Dendritic cell treated with granulocyte-macrophage colony-stimulating factor and Interleukin-4, amounts not matched to agents 40 ng/mL and 50 ng/mL, for 4 days (primary cell): Measurements from ENCODE around the gene TMEM218.
A peak's percentile ranks its signal among the peaks of the same experiment; 100 is the strongest.

Source experiments
- H3K27ac Mint-ChIP-seq: one replicate; pipeline ENCODE4 v1.8.0; 2022; ENCODE audit warnings: mild to moderate bottlenecking, mixed read lengths
- H3K27me3 Mint-ChIP-seq: one replicate; pipeline ENCODE4 v1.8.0; 2022; ENCODE audit warnings: mild to moderate bottlenecking, mixed read lengths
- H3K36me3 Mint-ChIP-seq: one replicate; pipeline ENCODE4 v1.8.0; 2022; ENCODE audit warnings: low read depth, mixed read lengths
- H3K4me1 Mint-ChIP-seq: one replicate; pipeline ENCODE4 v1.8.0; 2022; ENCODE audit warnings: low read depth, mixed read lengths
- H3K4me3 Mint-ChIP-seq: one replicate; pipeline ENCODE4 v1.8.0; 2022; ENCODE audit warnings: mild to moderate bottlenecking, moderate library complexity, mixed read lengths
- H3K9me3 Mint-ChIP-seq: one replicate; pipeline ENCODE4 v1.8.0; 2022; ENCODE audit warnings: mixed read lengths
- intact Hi-C: fragments of 100-400 bp; cut with micrococcal nuclease; formaldehyde crosslinking; loops from one replicate; pipeline ENCODE4 v1.15.0; 2022

TMEM218 gene

DNA sequence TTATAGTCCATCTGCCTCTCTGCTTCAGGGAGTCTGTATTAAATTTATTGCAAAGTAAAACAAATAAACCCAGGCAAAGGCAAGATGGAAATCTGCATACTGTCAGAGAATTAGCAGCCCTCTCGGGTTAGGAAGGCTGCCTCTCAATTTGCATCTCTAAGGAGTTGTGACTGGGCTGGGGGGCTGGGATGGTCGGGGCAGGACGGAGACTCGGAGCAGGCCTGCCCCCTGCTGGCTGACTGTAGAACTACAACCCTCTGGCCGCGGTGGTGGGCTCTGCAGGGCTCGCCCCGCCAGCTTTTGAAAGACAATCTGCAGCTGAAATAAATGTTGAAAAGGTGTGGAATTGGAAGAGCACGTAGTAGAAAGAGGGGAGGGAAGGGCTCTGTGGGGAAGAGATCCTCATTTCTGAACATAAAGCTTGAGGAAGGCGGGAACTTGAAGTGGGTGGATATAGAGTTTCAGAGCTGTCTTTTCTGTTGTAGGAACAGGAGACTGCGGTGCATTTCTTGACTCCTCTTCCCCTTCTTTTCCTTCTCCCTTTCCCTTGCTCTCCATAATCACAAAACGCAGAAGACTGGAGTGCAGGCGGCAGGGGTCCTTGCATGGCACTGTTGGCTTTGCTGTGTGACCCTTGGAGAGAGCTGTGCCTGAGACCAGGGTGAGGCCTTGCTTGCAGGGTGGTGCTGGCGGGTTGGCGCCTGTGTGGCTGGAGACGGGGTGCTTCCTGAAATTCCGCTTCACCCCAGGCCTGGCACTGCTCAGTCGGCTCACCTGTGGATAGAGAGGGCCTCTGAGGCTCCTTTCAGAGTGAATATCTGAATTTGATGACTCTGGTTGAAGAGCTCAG is 30.5 kb upstream of the TMEM218 start:
- intact Hi-C loops: loop anchor here (1.0 to 10.0 kb wide), 4 partner anchors 51 to 203 kb away; partner anchors contain the start of gene SLC37A2
- peaks cover 15% of the 10 kb centered on the region for H3K4me1 Mint-ChIP-seq

DNA sequence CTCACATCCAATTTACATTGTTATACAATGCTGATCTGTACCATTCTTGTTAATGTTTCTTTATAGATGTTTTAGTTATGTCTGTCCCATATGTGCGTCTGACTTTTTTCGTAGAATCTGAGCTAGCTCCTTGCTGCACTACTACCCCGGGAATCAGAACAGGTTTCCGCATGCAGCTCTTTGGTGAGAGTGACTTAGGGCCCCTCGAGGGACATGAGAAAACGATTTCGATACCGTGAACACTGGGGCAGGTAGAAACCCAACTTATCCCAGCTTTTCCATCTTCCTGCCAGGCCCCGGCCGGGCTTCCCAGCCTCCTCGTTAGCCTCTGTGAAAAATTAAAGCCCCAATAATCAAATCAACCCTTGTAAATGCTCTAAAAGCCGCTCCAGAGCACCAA is 29.8 kb upstream of the TMEM218 start:
- Mint-ChIP-seq H3K9me3 (no peaks in the 10 kb centered on the region), H3K4me1 (peaks cover 19% of the 10 kb centered on the region), H3K4me3 (no peak overlapping the region), H3K27me3 (peaks cover 39% of the 10 kb centered on the region), H3K27ac (no peak overlapping the region), H3K36me3 (no peaks in the 10 kb centered on the region)
- intact Hi-C loops: loop anchor here (1.0 to 10.0 kb wide), 4 partner anchors 50 to 204 kb away; partner anchors contain the start of gene SLC37A2

More for the DNA sequence above, 30.5 kb upstream of the TMEM218 start:
- H3K27ac Mint-ChIP-seq: no peak overlapping the region
- peaks cover 41% of the 10 kb centered on the region for H3K27me3 Mint-ChIP-seq
- no peaks in the 10 kb centered on the region for H3K9me3 Mint-ChIP-seq
- peak overlapping the region; percentile 46 for H3K4me3 Mint-ChIP-seq
- H3K36me3 Mint-ChIP-seq: no peaks in the 10 kb centered on the region

DNA sequence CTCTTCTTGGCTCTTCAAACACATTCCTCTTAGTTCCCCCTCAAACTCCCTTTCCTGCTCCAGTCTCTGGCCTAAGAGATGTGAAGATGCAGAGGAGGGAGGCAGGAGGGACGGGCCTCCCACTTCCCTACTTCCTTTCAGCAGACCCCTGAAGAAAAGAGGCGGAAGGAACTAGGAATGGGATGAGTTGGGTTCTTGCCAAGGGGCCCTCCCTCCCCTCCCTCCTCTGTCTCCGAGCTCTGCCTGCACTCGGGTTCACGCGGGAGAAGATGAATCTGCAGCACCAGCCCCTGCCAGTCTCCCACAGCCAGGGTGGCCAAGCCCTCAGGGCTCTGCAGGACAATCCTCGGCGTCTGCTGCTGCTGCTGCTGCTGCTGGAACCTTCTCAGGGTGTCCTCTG is 28.8 kb upstream of the TMEM218 start:
- Mint-ChIP-seq H3K4me1 (peaks cover 23% of the 10 kb centered on the region), H3K36me3 (no peaks in the 10 kb centered on the region), H3K4me3 (no peak overlapping the region), H3K27me3 (peaks cover 38% of the 10 kb centered on the region), H3K9me3 (no peaks in the 10 kb centered on the region), H3K27ac (peak overlapping the region; percentile 15)
- intact Hi-C loops: loop anchor here (2.0 to 10.0 kb wide), 3 partner anchors 49 to 205 kb away; partner anchors contain the start of gene SLC37A2

DNA sequence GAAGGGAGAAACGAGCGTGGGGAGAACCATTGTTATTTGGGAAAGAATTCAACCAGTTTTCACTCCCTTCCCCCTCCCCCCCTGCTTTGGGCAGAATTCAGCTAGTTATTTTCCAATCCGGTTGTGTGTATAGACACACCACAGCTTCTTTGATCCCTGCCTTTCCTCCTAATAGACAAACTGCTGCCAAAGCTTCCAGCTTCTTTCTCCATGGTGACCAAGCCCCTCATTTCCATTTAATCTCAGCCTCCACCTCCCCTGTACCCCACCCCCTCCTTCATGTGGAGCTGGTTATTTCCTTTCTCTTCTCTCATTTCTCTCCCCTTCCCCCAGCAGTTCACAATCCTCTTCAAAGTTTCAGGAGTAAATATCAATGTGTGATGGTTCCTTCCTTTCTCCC is 28.4 kb upstream of the TMEM218 start:
- H3K4me1 Mint-ChIP-seq: peaks cover 26% of the 10 kb centered on the region
- H3K36me3 Mint-ChIP-seq: no peaks in the 10 kb centered on the region
- intact Hi-C loops: loop anchor here (2.0 to 10.0 kb wide), 3 partner anchors 49 to 205 kb away; partner anchors contain the start of gene SLC37A2
- H3K9me3 Mint-ChIP-seq: no peaks in the 10 kb centered on the region
- peak overlapping the region; percentile 15 for H3K27ac Mint-ChIP-seq
- H3K4me3 Mint-ChIP-seq: no peak overlapping the region
- H3K27me3 Mint-ChIP-seq: peaks cover 40% of the 10 kb centered on the region

DNA sequence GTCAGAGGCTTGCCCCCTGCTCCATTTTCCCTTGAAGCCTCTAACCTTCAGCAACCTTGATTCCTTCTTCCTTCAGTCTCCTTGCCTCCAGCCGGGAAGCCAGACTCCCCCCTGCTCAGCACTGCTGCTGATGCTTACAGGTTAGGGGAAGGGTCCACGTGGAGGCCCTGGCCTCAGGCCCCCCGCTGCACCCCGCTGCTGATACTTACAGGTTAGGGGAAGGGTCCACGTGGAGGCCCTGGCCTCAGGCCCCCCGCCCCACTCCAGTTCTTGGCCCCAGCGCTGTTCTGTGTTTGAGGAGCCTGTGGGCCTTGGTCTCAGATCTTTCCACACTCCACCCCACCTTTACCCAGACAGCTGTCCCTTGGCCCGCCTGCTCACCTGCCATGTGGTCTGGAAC is 27.5 kb upstream of the TMEM218 start:
- no peaks in the 10 kb centered on the region for H3K36me3 Mint-ChIP-seq
- peaks cover 39% of the 10 kb centered on the region for H3K27me3 Mint-ChIP-seq
- H3K9me3 Mint-ChIP-seq: no peaks in the 10 kb centered on the region

DNA sequence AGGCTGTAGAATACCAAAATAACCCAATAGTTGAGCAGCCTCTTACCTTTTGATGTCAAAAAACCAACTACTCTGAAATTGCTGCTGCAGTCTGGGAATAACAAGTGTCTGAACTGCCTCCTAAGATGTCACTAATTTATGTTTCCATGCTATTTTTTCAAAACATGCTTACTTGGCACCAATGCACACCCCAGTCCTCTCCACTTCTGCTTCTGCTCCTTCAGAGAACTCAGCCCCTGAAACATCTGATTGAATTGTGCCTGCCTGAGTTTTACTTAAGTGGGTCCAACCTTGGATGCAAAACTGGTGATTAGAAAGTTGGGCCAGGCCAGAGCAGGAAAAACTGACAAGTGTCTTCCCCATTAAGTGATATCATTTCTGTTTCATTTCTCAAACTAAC is 24.6 kb upstream of the TMEM218 start:
- H3K9me3 Mint-ChIP-seq: no peaks in the 10 kb centered on the region
- peaks cover 47% of the 10 kb centered on the region for H3K27me3 Mint-ChIP-seq
- no peaks in the 10 kb centered on the region for H3K36me3 Mint-ChIP-seq
- intact Hi-C loops: no loop called here
- no peak overlapping the region for H3K27ac Mint-ChIP-seq
- H3K4me3 Mint-ChIP-seq: no peak overlapping the region
- peaks cover 37% of the 10 kb centered on the region for H3K4me1 Mint-ChIP-seq

More for the DNA sequence above, 27.5 kb upstream of the TMEM218 start:
- Mint-ChIP-seq H3K4me1 (peaks cover 34% of the 10 kb centered on the region), H3K4me3 (no peak overlapping the region), H3K27ac (peak overlapping the region; percentile 64)
- intact Hi-C loops: no loop called here

DNA sequence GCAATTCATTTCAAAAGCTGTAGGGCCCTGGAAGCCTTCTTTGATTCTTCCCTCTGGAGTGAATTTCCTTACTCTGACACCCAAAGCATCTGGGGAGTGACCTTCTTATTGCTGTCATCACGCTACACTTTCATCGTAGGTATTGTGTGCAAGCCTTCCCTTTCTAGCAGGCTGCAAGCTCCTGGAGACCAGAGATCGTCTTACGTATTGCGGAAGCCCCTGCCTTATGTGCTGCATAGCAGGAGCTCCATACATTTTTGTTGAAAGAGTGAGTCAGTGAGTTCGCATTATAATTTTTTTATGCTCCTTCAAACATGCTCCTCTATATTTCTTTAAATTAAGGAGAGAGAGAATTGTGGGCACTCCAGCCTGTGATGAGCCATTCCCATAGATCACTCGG is 21.2 kb upstream of the TMEM218 start:
- Mint-ChIP-seq H3K4me1 (peaks cover 31% of the 10 kb centered on the region), H3K4me3 (no peak overlapping the region), H3K27me3 (peaks cover 46% of the 10 kb centered on the region), H3K27ac (no peak overlapping the region), H3K36me3 (no peaks in the 10 kb centered on the region), H3K9me3 (no peaks in the 10 kb centered on the region)
- intact Hi-C loops: no loop called here

DNA sequence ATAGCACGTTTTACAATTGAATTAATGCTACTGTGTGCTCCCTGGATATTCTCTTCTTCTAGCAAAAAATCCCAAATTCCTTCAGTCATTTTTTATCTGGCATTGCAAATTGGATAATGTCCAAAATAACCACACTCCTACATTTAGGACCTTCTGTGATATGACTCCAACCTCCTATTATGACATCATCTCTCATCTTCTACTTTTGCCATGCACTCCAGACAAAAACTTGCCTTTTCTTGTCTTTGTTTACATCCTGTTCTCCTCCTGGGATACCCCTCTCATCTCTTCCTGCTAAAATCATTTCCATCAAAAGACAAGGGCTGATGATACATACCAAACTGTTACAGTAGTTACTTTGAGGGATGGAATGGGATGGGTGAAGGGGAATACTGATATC is 20.6 kb upstream of the TMEM218 start:
- H3K27ac Mint-ChIP-seq: no peak overlapping the region
- H3K36me3 Mint-ChIP-seq: no peaks in the 10 kb centered on the region
- no peak overlapping the region for H3K4me3 Mint-ChIP-seq
- H3K9me3 Mint-ChIP-seq: no peaks in the 10 kb centered on the region
- intact Hi-C loops: no loop called here
- peaks cover 31% of the 10 kb centered on the region for H3K4me1 Mint-ChIP-seq
- H3K27me3 Mint-ChIP-seq: peaks cover 48% of the 10 kb centered on the region

DNA sequence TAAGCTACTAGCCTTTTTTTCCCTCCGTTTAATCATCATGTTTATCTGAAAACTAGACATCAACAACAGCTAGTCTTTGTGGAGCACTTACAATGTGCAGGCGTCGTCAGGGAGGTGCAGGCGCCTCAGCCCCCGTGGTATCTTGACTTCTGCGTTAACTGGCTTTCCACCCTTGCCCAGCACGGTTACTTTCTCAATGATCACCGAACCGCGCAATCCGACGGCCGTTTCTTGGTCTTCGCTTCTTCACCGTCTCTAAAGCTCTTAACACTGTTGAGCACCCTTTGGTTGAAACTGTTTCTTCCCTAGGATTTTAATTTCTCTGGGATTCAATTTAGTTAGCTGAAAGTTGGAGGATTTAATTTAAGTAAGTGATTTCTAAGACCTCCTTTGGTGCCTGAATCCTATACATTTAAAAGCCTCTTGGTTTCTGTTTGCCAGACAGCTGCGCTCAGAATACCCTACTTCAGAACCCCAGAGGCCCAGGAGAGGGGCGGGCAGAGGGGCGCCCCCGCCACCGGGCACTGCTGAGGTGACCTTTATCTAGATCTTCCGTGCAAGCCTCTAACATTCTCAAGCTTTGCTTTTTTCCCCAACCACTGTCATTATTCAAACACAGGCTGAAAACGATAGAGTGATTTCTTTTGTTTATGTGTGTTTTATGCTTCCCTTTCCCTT is 18.0 kb upstream of the TMEM218 start:
- Mint-ChIP-seq H3K27ac (no peak overlapping the region), H3K4me3 (no peak overlapping the region), H3K9me3 (no peaks in the 10 kb centered on the region), H3K27me3 (peaks cover 44% of the 10 kb centered on the region), H3K4me1 (peaks cover 22% of the 10 kb centered on the region), H3K36me3 (no peaks in the 10 kb centered on the region)
- intact Hi-C loops: no loop called here

DNA sequence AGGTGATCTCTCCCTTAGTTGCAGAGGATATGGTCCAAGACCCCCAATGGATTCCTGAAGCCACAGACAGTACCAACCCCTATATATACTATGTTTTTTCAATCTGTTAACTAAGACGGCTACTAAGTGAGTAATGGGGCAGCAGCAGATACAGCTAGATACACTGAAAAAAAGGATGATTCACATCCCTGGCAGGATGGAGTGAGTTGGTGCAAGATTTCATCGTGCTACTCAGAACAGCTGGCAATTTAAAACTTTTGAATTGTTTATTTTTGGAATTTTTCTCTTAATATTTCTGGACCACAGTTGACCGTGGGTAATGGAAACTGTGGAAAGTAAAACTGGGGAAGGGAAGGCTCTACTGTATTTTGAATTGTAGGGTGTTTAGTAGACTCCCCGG is 17.0 kb upstream of the TMEM218 start:
- no peaks in the 10 kb centered on the region for H3K9me3 Mint-ChIP-seq
- H3K36me3 Mint-ChIP-seq: no peaks in the 10 kb centered on the region
- H3K27me3 Mint-ChIP-seq: peaks cover 38% of the 10 kb centered on the region
- no peak overlapping the region for H3K4me3 Mint-ChIP-seq
- H3K27ac Mint-ChIP-seq: no peak overlapping the region
- intact Hi-C loops: no loop called here
- peaks cover 20% of the 10 kb centered on the region for H3K4me1 Mint-ChIP-seq

DNA sequence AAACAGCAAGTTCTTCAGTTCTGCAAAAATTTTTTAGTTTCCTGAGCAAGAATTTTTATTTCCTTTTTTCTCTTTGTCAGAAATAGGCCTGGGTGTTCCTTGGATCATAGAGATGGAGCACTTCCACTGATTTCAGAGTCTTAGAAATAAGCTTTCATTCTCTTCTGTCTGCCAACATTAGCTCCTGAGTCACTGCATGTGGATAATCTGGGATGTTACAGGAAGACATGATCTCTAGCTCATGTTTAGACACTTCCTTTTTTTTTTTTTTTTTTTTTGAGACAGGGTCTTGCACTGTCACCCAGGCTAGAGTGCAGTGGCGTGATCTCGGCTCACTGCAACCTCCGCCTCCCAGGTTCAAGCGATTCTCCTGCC is 13.2 kb upstream of the TMEM218 start:
- intact Hi-C loops: loop anchor here (1.0 kb wide), 1 partner anchor 13 kb away; the partner anchor contains the start of gene TMEM218
- Mint-ChIP-seq H3K4me1 (peaks cover 21% of the 10 kb centered on the region), H3K9me3 (no peaks in the 10 kb centered on the region), H3K27me3 (peaks cover 22% of the 10 kb centered on the region), H3K36me3 (no peaks in the 10 kb centered on the region), H3K4me3 (peak overlapping the region; percentile 27), H3K27ac (peak overlapping the region; percentile 89)

DNA sequence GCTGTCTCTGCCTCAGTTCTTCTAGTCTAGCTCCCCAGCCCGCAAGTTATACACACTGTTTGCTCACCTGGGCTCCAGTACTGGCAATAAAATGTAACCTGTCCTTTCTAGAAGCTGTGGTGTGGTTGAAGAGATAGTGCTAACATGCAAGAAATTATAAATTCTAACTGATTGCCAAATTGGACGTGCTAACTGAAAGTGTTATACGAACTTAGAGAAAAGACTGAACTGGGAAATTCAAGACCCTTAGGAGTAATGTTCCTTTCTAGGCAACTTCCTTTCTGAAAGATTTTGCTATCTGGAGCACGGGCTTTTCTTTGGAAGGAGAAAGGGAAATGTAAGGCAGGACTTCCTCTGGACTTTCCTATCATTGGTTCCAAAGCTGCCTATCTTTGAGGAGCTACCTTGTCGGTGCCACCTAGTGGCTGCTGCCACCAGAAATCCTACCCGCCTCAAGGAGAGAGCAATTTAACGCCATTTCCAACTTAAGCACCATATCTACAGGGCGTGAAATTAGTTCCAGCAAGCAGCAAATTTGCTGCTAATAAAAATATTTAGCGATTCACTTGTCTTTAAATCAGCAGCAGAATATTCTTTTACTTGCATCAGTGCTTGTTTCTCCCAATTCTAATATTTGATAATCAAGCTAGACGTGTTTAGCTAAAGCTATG is 12.7 kb upstream of the TMEM218 start:
- no peaks in the 10 kb centered on the region for H3K36me3 Mint-ChIP-seq
- H3K27ac Mint-ChIP-seq: peak overlapping the region; percentile 89
- no peaks in the 10 kb centered on the region for H3K9me3 Mint-ChIP-seq
- H3K4me3 Mint-ChIP-seq: peak overlapping the region; percentile 58
- peaks cover 21% of the 10 kb centered on the region for H3K4me1 Mint-ChIP-seq
- intact Hi-C loops: loop anchor here (1.0 kb wide), 1 partner anchor 13 kb away; the partner anchor contains the start of gene TMEM218
- peaks cover 18% of the 10 kb centered on the region for H3K27me3 Mint-ChIP-seq

DNA sequence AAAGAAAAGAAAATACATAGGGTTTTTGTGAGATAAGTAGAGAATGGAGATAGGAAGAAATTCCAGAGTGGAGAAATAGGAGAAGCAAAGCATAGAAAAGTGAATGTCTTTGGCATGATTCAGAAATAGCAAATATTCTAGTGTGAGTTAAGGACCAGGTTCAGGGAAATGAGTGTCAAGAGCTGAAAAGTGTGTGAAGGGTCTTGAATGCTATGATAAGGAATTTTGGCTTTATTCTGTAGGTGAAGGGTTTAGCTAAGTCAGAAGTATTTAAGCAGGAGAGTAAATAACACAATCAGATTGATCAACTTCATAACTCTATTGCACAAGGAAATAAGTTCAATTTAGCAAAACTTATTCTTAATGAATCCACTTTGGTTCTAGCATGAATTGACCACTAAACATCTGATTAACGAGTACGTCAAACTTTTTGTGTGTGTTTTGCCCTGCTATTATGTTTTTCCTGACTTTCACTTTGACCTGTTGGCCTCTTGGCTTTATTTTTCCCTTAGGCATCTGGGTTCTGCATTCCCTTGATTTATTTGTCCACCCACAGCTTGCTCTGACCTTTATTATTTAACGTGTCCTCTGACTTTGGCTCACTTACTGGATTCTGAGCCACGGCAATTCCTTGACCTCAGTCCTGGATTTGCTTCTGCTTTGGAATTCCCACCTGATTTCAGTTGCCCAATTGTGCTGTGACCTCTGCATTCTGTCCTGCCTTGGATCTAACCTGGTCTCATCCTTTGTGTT is 11.9 kb upstream of the TMEM218 start:
- intact Hi-C loops: no loop called here
- Mint-ChIP-seq H3K4me3 (peak overlapping the region; percentile 58), H3K4me1 (peaks cover 21% of the 10 kb centered on the region), H3K9me3 (no peaks in the 10 kb centered on the region), H3K27me3 (peaks cover 18% of the 10 kb centered on the region), H3K36me3 (no peaks in the 10 kb centered on the region), H3K27ac (peak overlapping the region; percentile 89)
